Activated CD4-positive, alpha-beta T cell treated with anti-CD3 and anti-CD28 coated beads, Interleukin-2, amount 10 ng/mL, durations not matched to agents 24 days and 14 days (primary cell): ENCODE results near the gene MBLAC2. TPM values are rescaled to one million over a fixed set of nuclear protein-coding genes. Genes with fewer than 3 reads are reported as not detected.

Experiments used
- DNase-seq: peaks from one replicate; pipeline ENCODE4 v3.0.0; 2022
- H3K27ac Mint-ChIP-seq: one replicate; pipeline ENCODE4 v1.8.0; 2022; ENCODE audit warnings: mild to moderate bottlenecking, mixed read lengths
- H3K27me3 Mint-ChIP-seq: one replicate; pipeline ENCODE4 v1.8.0; 2022; ENCODE audit warnings: mixed read lengths
- H3K36me3 Mint-ChIP-seq: one replicate; pipeline ENCODE4 v1.8.0; 2022; ENCODE audit warnings: low read depth, mild to moderate bottlenecking, mixed read lengths
- H3K4me1 Mint-ChIP-seq: one replicate; pipeline ENCODE4 v1.8.0; 2021; ENCODE audit warnings: mixed read lengths
- H3K4me3 Mint-ChIP-seq: one replicate; pipeline ENCODE4 v1.8.0; 2022; ENCODE audit warnings: mild to moderate bottlenecking, moderate library complexity, mixed read lengths
- H3K9me3 Mint-ChIP-seq: one replicate; pipeline ENCODE4 v1.8.0; 2021; ENCODE audit warnings: mixed read lengths
- intact Hi-C: fragments of 100-400 bp; cut with micrococcal nuclease; formaldehyde crosslinking; loops from one replicate; pipeline ENCODE4 v1.15.1; 2023
- total RNA-seq: library from RNA; stranded (reverse); gene quantifications from 2 replicates; pipeline ENCODE4 v1.2.3, GENCODE V29; 2022

MBLAC2 gene
- total RNA-seq, 1 donor from 2014 or later = 6.1 TPM

- Mint-ChIP-seq H3K27ac (no peak overlapping the region), H3K4me1 (peaks cover 20% of the 10 kb centered on the region), H3K27me3 (no peaks in the 10 kb centered on the region), H3K36me3 (peaks cover 2% of the 10 kb centered on the region), H3K9me3 (no peaks in the 10 kb centered on the region), H3K4me3 (no peak overlapping the region)
- no peak for DNase-seq
- intact Hi-C loops = no loop called here
These were observed 5.2 kb upstream of the MBLAC2 start for GRCh38 chr5:90479611-90480385.

- no peak for DNase-seq
- no peaks in the 10 kb centered on the region for H3K27me3 Mint-ChIP-seq
- H3K27ac Mint-ChIP-seq = no peak overlapping the region
- H3K9me3 Mint-ChIP-seq = no peaks in the 10 kb centered on the region
- no peak overlapping the region for H3K4me3 Mint-ChIP-seq
- intact Hi-C loops = no loop called here
- H3K4me1 Mint-ChIP-seq = peaks cover 29% of the 10 kb centered on the region
- H3K36me3 Mint-ChIP-seq = peaks cover 3% of the 10 kb centered on the region
These were observed 3.1 kb upstream of the MBLAC2 start for GRCh38 chr5:90477621-90478215.

GRCh38 chr5:90477073-90477472 lies 2.5 kb upstream of the MBLAC2 start:
- DNase-seq = no peak
- H3K4me3 Mint-ChIP-seq = no peak overlapping the region

GRCh38 chr5:90476391-90476790 lies 1.8 kb upstream of the MBLAC2 start:
- Mint-ChIP-seq H3K27me3 (no peaks in the 10 kb centered on the region), H3K4me1 (peaks cover 32% of the 10 kb centered on the region), H3K9me3 (no peaks in the 10 kb centered on the region), H3K4me3 (no peak overlapping the region), H3K27ac (no peak overlapping the region), H3K36me3 (peaks cover 3% of the 10 kb centered on the region)
- intact Hi-C loops = no loop called here
- no peak for DNase-seq

More at GRCh38 chr5:90477073-90477472, 2.5 kb upstream of the MBLAC2 start:
- Mint-ChIP-seq H3K27ac (no peak overlapping the region), H3K27me3 (no peaks in the 10 kb centered on the region), H3K36me3 (peaks cover 3% of the 10 kb centered on the region), H3K9me3 (no peaks in the 10 kb centered on the region), H3K4me1 (peaks cover 32% of the 10 kb centered on the region)
- intact Hi-C loops = no loop called here

GRCh38 chr5:90475436-90475980 lies 937 bp upstream of the MBLAC2 start:
- Mint-ChIP-seq H3K27me3 (no peaks in the 10 kb centered on the region), H3K4me1 (peaks cover 36% of the 10 kb centered on the region), H3K9me3 (no peaks in the 10 kb centered on the region), H3K4me3 (peak overlapping the region; percentile 98), H3K36me3 (peaks cover 10% of the 10 kb centered on the region), H3K27ac (no peak overlapping the region)
- intact Hi-C loops = no loop called here
- DNase-seq = no peak

- DNase-seq = peak; percentile 76
- peak overlapping the region; percentile 98 for H3K4me3 Mint-ChIP-seq
- H3K9me3 Mint-ChIP-seq = peaks cover 6% of the 10 kb centered on the region
- intact Hi-C loops = loop anchor here (1.0 to 5.0 kb wide), 4 partner anchors 33 to 909 kb away; partner anchors contain the start of genes ARRDC3, CETN3 and LYSMD3
- H3K36me3 Mint-ChIP-seq = peaks cover 22% of the 10 kb centered on the region
- no peaks in the 10 kb centered on the region for H3K27me3 Mint-ChIP-seq
- H3K27ac Mint-ChIP-seq = peak overlapping the region; percentile 97
- H3K4me1 Mint-ChIP-seq = peaks cover 38% of the 10 kb centered on the region
These were observed 956 bp downstream of the MBLAC2 start for GRCh38 chr5:90473396-90474234.

GRCh38 chr5:90472783-90473395 lies 1.7 kb downstream of the MBLAC2 start:
- intact Hi-C loops = loop anchor here (5.0 kb wide), 1 partner anchor 909 kb away; the partner anchor contains the start of gene ARRDC3
- no peak for DNase-seq

GRCh38 chr5:90461288-90461687 lies 13.3 kb downstream of the MBLAC2 start:
- intact Hi-C loops = no loop called here
- H3K4me3 Mint-ChIP-seq = no peak overlapping the region
- H3K27me3 Mint-ChIP-seq = no peaks in the 10 kb centered on the region
- no peak for DNase-seq
- H3K4me1 Mint-ChIP-seq = no peaks in the 10 kb centered on the region
- peaks cover 2% of the 10 kb centered on the region for H3K36me3 Mint-ChIP-seq
- no peak overlapping the region for H3K27ac Mint-ChIP-seq
- no peaks in the 10 kb centered on the region for H3K9me3 Mint-ChIP-seq

More at GRCh38 chr5:90472783-90473395, 1.7 kb downstream of the MBLAC2 start:
- no peaks in the 10 kb centered on the region for H3K27me3 Mint-ChIP-seq
- peak overlapping the region; percentile 98 for H3K4me3 Mint-ChIP-seq
- peak overlapping the region; percentile 97 for H3K27ac Mint-ChIP-seq
- H3K36me3 Mint-ChIP-seq = peaks cover 29% of the 10 kb centered on the region
- H3K9me3 Mint-ChIP-seq = peaks cover 9% of the 10 kb centered on the region
- peaks cover 36% of the 10 kb centered on the region for H3K4me1 Mint-ChIP-seq

GRCh38 chr5:90446961-90447360 lies 27.6 kb downstream of the MBLAC2 start:
- no peak for DNase-seq

GRCh38 chr5:90440644-90441043 lies 33.9 kb downstream of the MBLAC2 start:
- Mint-ChIP-seq H3K4me3 (peak overlapping the region; percentile 83), H3K4me1 (peaks cover 9% of the 10 kb centered on the region), H3K27me3 (peaks cover 15% of the 10 kb centered on the region), H3K36me3 (no peaks in the 10 kb centered on the region), H3K9me3 (no peaks in the 10 kb centered on the region), H3K27ac (no peak overlapping the region)
- DNase-seq = no peak
- intact Hi-C loops = loop anchor here (1.0 kb wide), 1 partner anchor 34 kb away; the partner anchor contains the start of genes MBLAC2 and POLR3G

More at GRCh38 chr5:90446961-90447360, 27.6 kb downstream of the MBLAC2 start:
- Mint-ChIP-seq H3K27me3 (peaks cover 2% of the 10 kb centered on the region), H3K4me1 (no peaks in the 10 kb centered on the region), H3K4me3 (no peak overlapping the region), H3K9me3 (no peaks in the 10 kb centered on the region), H3K36me3 (no peaks in the 10 kb centered on the region), H3K27ac (no peak overlapping the region)
- intact Hi-C loops = no loop called here

GRCh38 chr5:90438100-90438499 lies 36.5 kb downstream of the MBLAC2 start:
- DNase-seq = no peak
- no peaks in the 10 kb centered on the region for H3K9me3 Mint-ChIP-seq
- H3K4me3 Mint-ChIP-seq = no peak overlapping the region
- peaks cover 18% of the 10 kb centered on the region for H3K27me3 Mint-ChIP-seq
- H3K36me3 Mint-ChIP-seq = no peaks in the 10 kb centered on the region
- intact Hi-C loops = no loop called here
- peaks cover 9% of the 10 kb centered on the region for H3K4me1 Mint-ChIP-seq
- H3K27ac Mint-ChIP-seq = no peak overlapping the region

- intact Hi-C loops = no loop called here
- no peaks in the 10 kb centered on the region for H3K9me3 Mint-ChIP-seq
- no peaks in the 10 kb centered on the region for H3K36me3 Mint-ChIP-seq
- DNase-seq = no peak
- H3K4me3 Mint-ChIP-seq = no peak overlapping the region
- no peak overlapping the region for H3K27ac Mint-ChIP-seq
- peaks cover 9% of the 10 kb centered on the region for H3K4me1 Mint-ChIP-seq
- peaks cover 18% of the 10 kb centered on the region for H3K27me3 Mint-ChIP-seq
These were observed 36.9 kb downstream of the MBLAC2 start for GRCh38 chr5:90437663-90438062.

- peaks cover 27% of the 10 kb centered on the region for H3K27me3 Mint-ChIP-seq
- peak; percentile 82 for DNase-seq
- no peaks in the 10 kb centered on the region for H3K36me3 Mint-ChIP-seq
- H3K9me3 Mint-ChIP-seq = no peaks in the 10 kb centered on the region
- no peak overlapping the region for H3K27ac Mint-ChIP-seq
- intact Hi-C loops = loop anchor here (2.0 kb wide), 1 partner anchor 23 kb away; no protein-coding TSS in a partner anchor
- H3K4me1 Mint-ChIP-seq = peaks cover 5% of the 10 kb centered on the region
- H3K4me3 Mint-ChIP-seq = no peak overlapping the region
These were observed 40.4 kb downstream of the MBLAC2 start for GRCh38 chr5:90434116-90434714.
